Trophoblast cell (in vitro differentiated cells and primary cell): ENCODE results near the gene APOD.

Experiments used
- DNase-seq, 2 donors: peaks; one replicate each; pipeline ENCODE4 v3.0.0-alpha.2; 2016
- H2AFZ ChIP-seq: 2 replicates; pipeline ENCODE4 v1.6.1; 2013; ENCODE audit warnings: low read length, moderate library complexity, mild to moderate bottlenecking; ENCODE audit not compliant: insufficient read depth, poor library complexity
- H2AK5ac ChIP-seq: 2 replicates; pipeline ENCODE4 v1.6.1; 2013; ENCODE audit warnings: mild to moderate bottlenecking, low read length
- H2BK120ac ChIP-seq: 2 replicates; pipeline ENCODE4 v1.6.1; 2013; ENCODE audit warnings: low read length, mild to moderate bottlenecking, moderate library complexity; ENCODE audit not compliant: insufficient read depth, poor library complexity
- H2BK12ac ChIP-seq: 2 replicates; pipeline ENCODE4 v1.6.1; 2013; ENCODE audit warnings: mild to moderate bottlenecking, low read length, moderate library complexity
- H2BK5ac ChIP-seq: 2 replicates; pipeline ENCODE4 v1.6.1; 2013; ENCODE audit warnings: low read length, low read depth, moderate library complexity, mild to moderate bottlenecking; ENCODE audit not compliant: poor library complexity
- H3K14ac ChIP-seq: 2 replicates; pipeline ENCODE4 v1.6.1; 2013; ENCODE audit warnings: mild to moderate bottlenecking, low read length
- H3K18ac ChIP-seq: 2 replicates; pipeline ENCODE4 v1.6.1; 2013; ENCODE audit warnings: mild to moderate bottlenecking, low read length
- H3K23ac ChIP-seq: 2 replicates; pipeline ENCODE4 v1.6.1; 2013; ENCODE audit warnings: low read length
- H3K27ac ChIP-seq: 2 replicates; pipeline ENCODE4 v1.5.1; 2013; ENCODE audit warnings: low read depth, mild to moderate bottlenecking, inconsistent platforms, low read length, moderate library complexity
- H3K27me3 ChIP-seq: 2 replicates; pipeline ENCODE4 v1.6.1; 2013; ENCODE audit warnings: inconsistent platforms, mild to moderate bottlenecking, low read length, moderate library complexity; ENCODE audit not compliant: insufficient read depth
- H3K36me3 ChIP-seq, 2 experiments: 1 replicate in 1 of 2; 2 replicates in 1 of 2; pipeline ENCODE4 v1.6.1; 2013; ENCODE audit warnings: low read length in 2 of 2, mild to moderate bottlenecking in 2 of 2, moderate library complexity in 1 of 2; ENCODE audit not compliant: insufficient read depth in 2 of 2, control insufficient read depth in 1 of 2
- H3K4ac ChIP-seq: 2 replicates; pipeline ENCODE4 v1.6.1; 2013; ENCODE audit warnings: low read depth, mild to moderate bottlenecking, low read length, moderate library complexity
- H3K4me1 ChIP-seq, 2 experiments: 1 replicate in 1 of 2; 2 replicates in 1 of 2; pipeline ENCODE4 v1.6.1; 2013; ENCODE audit warnings: low read length in 2 of 2, mild to moderate bottlenecking in 2 of 2, moderate library complexity in 1 of 2; ENCODE audit not compliant: insufficient read depth in 2 of 2, control insufficient read depth in 1 of 2
- H3K4me2 ChIP-seq: 2 replicates; pipeline ENCODE4 v1.6.1; 2013; ENCODE audit warnings: inconsistent platforms, mild to moderate bottlenecking, low read length, moderate library complexity
- H3K4me3 ChIP-seq: 2 replicates; pipeline ENCODE4 v1.5.1; 2013; ENCODE audit warnings: mild to moderate bottlenecking, low read depth, low read length, inconsistent platforms
- H3K79me1 ChIP-seq: one replicate; pipeline ENCODE4 v1.6.1; 2013; ENCODE audit warnings: low read length
- H3K79me2 ChIP-seq: 2 replicates; pipeline ENCODE4 v1.6.1; 2013; ENCODE audit warnings: low read length, mild to moderate bottlenecking; ENCODE audit not compliant: control insufficient read depth, insufficient read depth, poor library complexity
- H3K9ac ChIP-seq: 2 replicates; pipeline ENCODE4 v1.6.1; 2013; ENCODE audit warnings: mild to moderate bottlenecking, low read length
- H3K9me3 ChIP-seq: 2 replicates; pipeline ENCODE4 v1.6.1; 2013; ENCODE audit warnings: low read depth, mild to moderate bottlenecking, control low read depth, inconsistent platforms, low read length; ENCODE audit not compliant: insufficient read depth
- H4K12ac ChIP-seq: 2 replicates; pipeline ENCODE4 v1.6.1; 2013; ENCODE audit warnings: low read depth, mild to moderate bottlenecking, low read length, moderate library complexity
- H4K8ac ChIP-seq: 2 replicates; pipeline ENCODE4 v1.6.1; 2013; ENCODE audit warnings: low read depth, mild to moderate bottlenecking, low read length, moderate library complexity
- H4K91ac ChIP-seq: one replicate; pipeline ENCODE4 v1.6.1; 2013; ENCODE audit warnings: low read depth, mild to moderate bottlenecking, low read length, moderate library complexity
- WGBS: extraction: QIAGEN DNeasy Blood & Tissue Kit; methylation state at CpG from one replicate; pipeline ENCODE4 v1.1.7; 2013; ENCODE audit warnings: missing lambda C conversion rate; ENCODE audit not compliant: insufficient read length, insufficient coverage; ENCODE audit errors: extremely low coverage; 5-methylcytosine and 5-hydroxymethylcytosine counted together

APOD gene

DNA sequence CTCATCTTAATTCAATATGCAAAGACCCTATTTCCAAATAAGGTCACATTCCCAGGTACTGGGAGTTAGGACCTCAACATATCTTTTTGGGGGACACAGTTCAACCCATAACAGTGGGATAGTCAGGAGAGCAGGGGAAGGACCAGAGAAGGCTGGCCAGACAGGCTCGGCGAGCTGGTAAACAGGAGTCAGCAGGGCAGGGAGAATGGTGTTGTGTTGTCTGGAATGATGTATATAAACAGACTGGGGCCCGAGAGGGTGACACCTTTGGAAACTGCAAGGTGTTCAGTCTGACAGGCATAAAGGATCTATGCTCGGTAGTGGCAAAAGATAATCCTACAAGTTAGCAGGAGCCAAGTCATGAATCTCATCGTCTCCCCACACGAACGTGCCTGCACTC lies 30.5 kb downstream of the APOD start:
- Histone ChIP-seq H4K8ac (no peak overlapping the region), H2AFZ (no peak overlapping the region), H2BK120ac (no peak overlapping the region), H2BK5ac (no peak overlapping the region), H3K9me3 (no peaks in the 10 kb centered on the region), H3K79me2 (no peaks in the 10 kb centered on the region), H2AK5ac (no peak overlapping the region), H3K4ac (no peak overlapping the region), H3K4me2 (no peak overlapping the region), H3K9ac (peak overlapping the region; percentile 5), H3K4me3 (no peak overlapping the region), H3K27ac (no peak overlapping the region), H4K12ac (no peak overlapping the region), H3K14ac (no peak overlapping the region), H2BK12ac (no peak overlapping the region), H3K36me3 (no peaks in the 10 kb centered on the region), H3K4me1 (peaks cover 18 to 20% of the 10 kb centered on the region in 2 experiments), H3K27me3 (no peaks in the 10 kb centered on the region), H4K91ac (no peak overlapping the region), H3K79me1 (peaks cover 3% of the 10 kb centered on the region), H3K23ac (no peak overlapping the region), H3K18ac (no peak overlapping the region)
- WGBS: no CpG with 5 or more reads among the region's 7 CpGs
- no peak for DNase-seq

DNA sequence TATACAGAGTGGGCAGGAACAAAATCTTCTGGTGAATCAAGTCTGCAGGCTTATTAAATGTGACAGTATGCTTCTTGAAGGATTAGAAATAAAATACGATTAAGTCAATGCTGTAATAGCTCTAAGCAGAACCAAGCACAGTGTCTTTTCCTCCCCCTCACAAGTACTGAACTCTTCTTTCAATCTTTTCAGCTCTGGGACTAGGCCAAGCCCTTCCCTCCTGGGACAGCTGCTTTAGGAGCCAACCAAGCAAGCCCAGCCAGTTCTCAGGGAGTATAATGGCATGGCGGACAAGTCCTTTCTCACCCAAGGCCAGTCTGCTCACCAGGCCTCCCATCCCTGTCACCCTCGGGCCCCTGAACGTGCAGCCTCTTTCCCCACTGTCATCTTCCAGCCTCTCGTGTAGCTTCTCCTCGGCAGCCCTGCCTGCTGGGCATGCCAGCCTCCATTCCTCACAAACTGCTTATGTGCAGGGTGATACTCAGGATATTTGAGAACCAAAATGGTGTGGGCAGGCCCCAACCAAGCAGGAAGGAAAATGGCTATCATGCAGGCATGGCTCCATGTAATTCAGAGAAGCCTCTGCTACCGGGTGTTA lies 32.3 kb downstream of the APOD start:
- H3K4ac ChIP-seq: no peak overlapping the region
- H2BK5ac ChIP-seq: peak overlapping the region; percentile 36
- H3K79me2 ChIP-seq: no peaks in the 10 kb centered on the region
- peak overlapping the region; percentile 77 for H3K18ac ChIP-seq
- H3K79me1 ChIP-seq: peaks cover 6% of the 10 kb centered on the region
- WGBS: no CpG with 5 or more reads among the region's 7 CpGs
- H2AFZ ChIP-seq: peak overlapping the region; percentile 25
- no peaks in the 10 kb centered on the region for H3K36me3 ChIP-seq
- H3K27ac ChIP-seq: no peak overlapping the region
- H4K91ac ChIP-seq: peak overlapping the region; percentile 65
- no peak overlapping the region for H3K9ac ChIP-seq
- no peak overlapping the region for H3K4me3 ChIP-seq
- H3K27me3 ChIP-seq: no peaks in the 10 kb centered on the region
- H4K12ac ChIP-seq: no peak overlapping the region
- no peaks in the 10 kb centered on the region for H3K9me3 ChIP-seq
- peak overlapping the region; percentile 75 for H2BK120ac ChIP-seq
- H2BK12ac ChIP-seq: peak overlapping the region; percentile 93
- peak overlapping the region; percentile 87 for H2AK5ac ChIP-seq
- H3K14ac ChIP-seq: peak overlapping the region; percentile 73
- H3K4me2 ChIP-seq: no peak overlapping the region
- peak overlapping the region; percentile 69 for H4K8ac ChIP-seq
- no peak for DNase-seq
- no peak overlapping the region for H3K23ac ChIP-seq
- H3K4me1 ChIP-seq: peaks cover 23 to 26% of the 10 kb centered on the region in 2 experiments

DNA sequence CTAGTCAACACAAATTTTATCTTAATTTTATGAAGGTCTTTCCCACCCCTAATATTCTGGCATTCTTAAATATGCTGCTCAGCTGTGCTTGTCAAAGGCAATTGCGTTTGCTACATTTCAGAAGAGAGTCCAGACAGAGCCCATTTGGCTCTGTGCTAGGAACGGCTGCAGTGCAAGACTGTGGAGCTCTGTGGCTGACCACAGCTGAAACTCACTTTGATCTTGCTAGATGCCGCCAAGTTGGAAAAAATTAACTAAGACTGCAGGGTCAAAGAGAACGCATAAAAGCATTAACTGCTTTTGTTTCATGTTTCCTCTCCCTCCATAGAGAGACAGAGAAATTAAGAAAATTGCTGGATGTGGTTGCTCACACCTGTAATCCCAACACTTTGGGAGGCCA lies 33.0 kb downstream of the APOD start:
- H3K23ac ChIP-seq: no peak overlapping the region
- H3K9me3 ChIP-seq: no peaks in the 10 kb centered on the region
- H4K8ac ChIP-seq: no peak overlapping the region
- H2BK12ac ChIP-seq: no peak overlapping the region
- no peak overlapping the region for H3K9ac ChIP-seq
- no peak overlapping the region for H3K4me2 ChIP-seq
- no peak overlapping the region for H4K91ac ChIP-seq
- H2AFZ ChIP-seq: no peak overlapping the region
- H2BK5ac ChIP-seq: no peak overlapping the region
- no peak overlapping the region for H2BK120ac ChIP-seq
- no peak for DNase-seq
- peaks cover 6% of the 10 kb centered on the region for H3K79me1 ChIP-seq
- H3K4me1 ChIP-seq: peaks cover 23 to 29% of the 10 kb centered on the region in 2 experiments
- H2AK5ac ChIP-seq: no peak overlapping the region
- no CpG with 5 or more reads among the region's 4 CpGs for WGBS
- H3K4ac ChIP-seq: no peak overlapping the region
- H3K79me2 ChIP-seq: no peaks in the 10 kb centered on the region
- no peak overlapping the region for H3K14ac ChIP-seq
- H3K18ac ChIP-seq: no peak overlapping the region
- no peak overlapping the region for H3K4me3 ChIP-seq
- no peak overlapping the region for H4K12ac ChIP-seq
- no peaks in the 10 kb centered on the region for H3K36me3 ChIP-seq
- H3K27me3 ChIP-seq: no peaks in the 10 kb centered on the region
- H3K27ac ChIP-seq: no peak overlapping the region

DNA sequence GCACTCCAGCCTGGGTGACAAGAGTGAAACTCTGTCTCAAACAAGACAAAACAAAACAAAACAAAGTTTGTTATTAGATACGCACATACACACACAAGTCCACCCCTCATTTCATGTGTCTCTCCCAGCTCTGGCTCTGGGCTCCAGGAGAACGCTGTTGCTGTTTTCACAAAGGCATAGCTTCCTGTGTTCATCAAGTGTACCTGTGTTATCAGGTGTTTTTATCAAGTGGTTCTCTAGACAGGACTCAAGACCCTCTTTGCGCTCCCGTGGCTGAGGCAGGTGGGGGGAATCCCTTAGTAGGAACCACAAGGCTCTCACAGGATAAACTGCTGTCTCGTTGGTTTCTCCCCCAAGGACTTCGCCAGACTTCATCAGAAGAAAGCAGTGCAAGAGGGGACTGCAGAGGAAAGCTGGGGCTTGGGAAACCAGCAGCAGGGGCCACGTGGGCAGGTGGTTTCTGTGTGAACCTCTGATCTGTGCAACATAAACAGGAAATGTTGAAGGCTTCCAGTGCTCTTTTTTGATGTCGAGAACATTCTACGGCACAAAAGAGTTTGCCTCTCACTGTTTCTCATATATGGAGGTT lies 33.7 kb downstream of the APOD start:
- no peak for DNase-seq
- Histone ChIP-seq H2BK12ac (no peak overlapping the region), H3K23ac (no peak overlapping the region)

More for the DNA sequence above, 33.7 kb downstream of the APOD start:
- no peaks in the 10 kb centered on the region for H3K79me2 ChIP-seq
- H3K14ac ChIP-seq: no peak overlapping the region
- H3K4ac ChIP-seq: no peak overlapping the region
- H3K9me3 ChIP-seq: no peaks in the 10 kb centered on the region
- H3K27ac ChIP-seq: no peak overlapping the region
- no peak overlapping the region for H4K8ac ChIP-seq
- H3K4me2 ChIP-seq: no peak overlapping the region
- H3K18ac ChIP-seq: no peak overlapping the region
- no CpG with 5 or more reads among the region's 9 CpGs for WGBS
- H3K79me1 ChIP-seq: peaks cover 6% of the 10 kb centered on the region
- no peaks in the 10 kb centered on the region for H3K27me3 ChIP-seq
- no peak overlapping the region for H2BK5ac ChIP-seq
- H3K9ac ChIP-seq: no peak overlapping the region
- H3K4me1 ChIP-seq: peaks cover 24 to 29% of the 10 kb centered on the region in 2 experiments
- no peak overlapping the region for H4K91ac ChIP-seq
- H3K36me3 ChIP-seq: no peaks in the 10 kb centered on the region
- no peak overlapping the region for H2AK5ac ChIP-seq
- H2BK120ac ChIP-seq: no peak overlapping the region
- H4K12ac ChIP-seq: no peak overlapping the region
- no peak overlapping the region for H3K4me3 ChIP-seq
- no peak overlapping the region for H2AFZ ChIP-seq
